Measurements from ENCODE around the gene SHC3.

DNA sequence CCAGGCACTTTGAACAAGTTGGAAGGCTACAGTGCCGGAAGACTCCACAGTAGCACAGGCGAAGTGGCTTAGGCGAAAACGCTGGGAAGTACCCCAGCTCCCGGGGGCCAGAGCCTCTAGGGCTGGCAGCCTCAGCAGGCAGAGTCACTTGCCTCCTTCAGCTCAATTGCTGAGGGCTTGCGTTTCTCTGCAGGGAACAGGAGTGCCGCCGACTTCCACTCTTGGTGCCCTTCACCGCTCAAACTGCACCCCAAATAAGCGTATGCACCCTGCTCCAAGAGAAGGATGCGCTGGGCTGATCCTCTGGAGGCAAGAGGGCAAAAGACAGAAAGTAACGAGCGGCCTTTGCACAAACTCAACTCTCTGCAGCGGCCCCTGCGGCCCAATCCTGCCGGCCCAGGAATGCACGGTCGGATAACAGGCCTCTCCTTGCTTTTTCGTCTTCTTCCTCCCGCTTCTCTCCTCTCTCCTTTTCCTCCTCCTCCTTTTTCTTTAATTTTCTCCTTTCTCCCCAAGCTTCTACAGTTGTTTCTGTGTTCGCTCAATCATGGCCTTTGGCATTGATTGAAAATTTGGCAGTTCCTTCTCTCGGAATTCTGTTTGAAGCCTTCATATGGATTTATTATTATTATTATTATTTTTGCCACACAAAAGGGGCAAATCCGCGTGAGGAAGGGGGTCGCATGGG, 188.4 kb downstream of the SHC3 start:
- TF ChIP-seq POLR2A (IDR thresholded peaks at IDR 0.05; ENCODE audit: extremely low read depth, insufficient read length) = no peak
- TF ChIP-seq, protein P1, sequence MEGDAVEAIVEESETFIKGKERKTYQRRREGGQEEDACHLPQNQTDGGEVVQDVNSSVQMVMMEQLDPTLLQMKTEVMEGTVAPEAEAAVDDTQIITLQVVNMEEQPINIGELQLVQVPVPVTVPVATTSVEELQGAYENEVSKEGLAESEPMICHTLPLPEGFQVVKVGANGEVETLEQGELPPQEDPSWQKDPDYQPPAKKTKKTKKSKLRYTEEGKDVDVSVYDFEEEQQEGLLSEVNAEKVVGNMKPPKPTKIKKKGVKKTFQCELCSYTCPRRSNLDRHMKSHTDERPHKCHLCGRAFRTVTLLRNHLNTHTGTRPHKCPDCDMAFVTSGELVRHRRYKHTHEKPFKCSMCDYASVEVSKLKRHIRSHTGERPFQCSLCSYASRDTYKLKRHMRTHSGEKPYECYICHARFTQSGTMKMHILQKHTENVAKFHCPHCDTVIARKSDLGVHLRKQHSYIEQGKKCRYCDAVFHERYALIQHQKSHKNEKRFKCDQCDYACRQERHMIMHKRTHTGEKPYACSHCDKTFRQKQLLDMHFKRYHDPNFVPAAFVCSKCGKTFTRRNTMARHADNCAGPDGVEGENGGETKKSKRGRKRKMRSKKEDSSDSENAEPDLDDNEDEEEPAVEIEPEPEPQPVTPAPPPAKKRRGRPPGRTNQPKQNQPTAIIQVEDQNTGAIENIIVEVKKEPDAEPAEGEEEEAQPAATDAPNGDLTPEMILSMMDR (IDR thresholded peaks at IDR 0.05; ENCODE audit: low read depth, low read length) = no peak
- TF ChIP-seq, protein P2, sequence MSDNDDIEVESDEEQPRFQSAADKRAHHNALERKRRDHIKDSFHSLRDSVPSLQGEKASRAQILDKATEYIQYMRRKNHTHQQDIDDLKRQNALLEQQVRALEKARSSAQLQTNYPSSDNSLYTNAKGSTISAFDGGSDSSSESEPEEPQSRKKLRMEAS (IDR thresholded peaks at IDR 0.05; ENCODE audit: low read depth, low read length) = no peak

All from NB4 (cell line).